HEK293 (cell line): ENCODE results near the gene PSMC5.
"Not testable (repeated sequence)": the region's sequence is repeated elsewhere in the genome, so short reads cannot be mapped to it uniquely, and the experiment has no call there.

Experiments
- ZFHX2 ChIP-seq: fragments of 450-650 bp; formaldehyde crosslinking; conservative IDR thresholded peaks from 2 replicates; pipeline ENCODE4 v1.5.1; 2016; ENCODE audit warnings: missing biosample characterization, missing genetic modification characterization
- ZNF501 ChIP-seq: fragments of 450-650 bp; formaldehyde crosslinking; IDR thresholded peaks from 2 replicates; pipeline ENCODE4 v1.5.1; 2016; ENCODE audit warnings: missing biosample characterization, missing genetic modification characterization

- not testable (repeated sequence) for TF ChIP-seq ZFHX2 (tag by site-specific recombination); ZNF501
These were observed 43.0 kb downstream of the PSMC5 start for GRCh38 chr17:63870292-63870665.
